ENCODE data around the gene HSD17B12. TPM values are rescaled to one million over a fixed set of nuclear protein-coding genes. Genes with fewer than 3 reads are reported as not detected.

Gene HSD17B12
- total RNA-seq, 4 donors from 2014 or later: 46.3 to 93.4 (median 60.1) TPM

DNA sequence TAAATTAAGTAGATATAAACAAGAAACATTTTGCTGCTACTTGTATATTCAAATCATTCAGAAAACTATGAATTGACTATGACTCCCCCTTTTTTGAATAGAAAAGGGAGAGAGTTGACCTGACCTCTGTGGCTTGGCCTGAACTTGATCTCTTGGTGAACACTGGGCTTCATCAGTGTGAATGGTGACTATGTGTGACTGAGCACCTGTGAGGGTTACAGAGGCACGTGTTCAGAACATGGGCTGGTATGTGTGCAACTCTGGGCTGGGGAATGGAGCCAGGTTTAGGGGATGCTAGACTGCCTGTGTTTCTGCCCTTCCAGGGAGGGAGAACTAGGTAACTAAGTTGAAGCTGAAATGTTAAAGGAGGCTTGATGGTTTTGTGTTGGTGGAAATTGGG lies 29.2 kb downstream of the HSD17B12 start:
- Histone ChIP-seq H3K27ac (no peak overlapping the region), H3K9me3 (no peaks in the 10 kb centered on the region), H3K27me3 (no peaks in the 10 kb centered on the region), H3K4me3 (no peak overlapping the region), H3K4me1 (no peaks in the 10 kb centered on the region), H3K36me3 (no peaks in the 10 kb centered on the region)
- TF ChIP-seq POLR2AphosphoS5 (IDR thresholded peaks at IDR 0.05): no peak
- no peak for TF ChIP-seq POLR2A (IDR thresholded peaks at IDR 0.05)
- no peak for TF ChIP-seq EP300 (IDR thresholded peaks at IDR 0.05)
- TF ChIP-seq, protein P1, sequence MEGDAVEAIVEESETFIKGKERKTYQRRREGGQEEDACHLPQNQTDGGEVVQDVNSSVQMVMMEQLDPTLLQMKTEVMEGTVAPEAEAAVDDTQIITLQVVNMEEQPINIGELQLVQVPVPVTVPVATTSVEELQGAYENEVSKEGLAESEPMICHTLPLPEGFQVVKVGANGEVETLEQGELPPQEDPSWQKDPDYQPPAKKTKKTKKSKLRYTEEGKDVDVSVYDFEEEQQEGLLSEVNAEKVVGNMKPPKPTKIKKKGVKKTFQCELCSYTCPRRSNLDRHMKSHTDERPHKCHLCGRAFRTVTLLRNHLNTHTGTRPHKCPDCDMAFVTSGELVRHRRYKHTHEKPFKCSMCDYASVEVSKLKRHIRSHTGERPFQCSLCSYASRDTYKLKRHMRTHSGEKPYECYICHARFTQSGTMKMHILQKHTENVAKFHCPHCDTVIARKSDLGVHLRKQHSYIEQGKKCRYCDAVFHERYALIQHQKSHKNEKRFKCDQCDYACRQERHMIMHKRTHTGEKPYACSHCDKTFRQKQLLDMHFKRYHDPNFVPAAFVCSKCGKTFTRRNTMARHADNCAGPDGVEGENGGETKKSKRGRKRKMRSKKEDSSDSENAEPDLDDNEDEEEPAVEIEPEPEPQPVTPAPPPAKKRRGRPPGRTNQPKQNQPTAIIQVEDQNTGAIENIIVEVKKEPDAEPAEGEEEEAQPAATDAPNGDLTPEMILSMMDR (IDR thresholded peaks at IDR 0.05): no peak
- 83% methylated on average over 1 of the region's 1 CpG for WGBS
- DNase-seq (ENCODE audit: low spot score in 2 of 2): no peak

DNA sequence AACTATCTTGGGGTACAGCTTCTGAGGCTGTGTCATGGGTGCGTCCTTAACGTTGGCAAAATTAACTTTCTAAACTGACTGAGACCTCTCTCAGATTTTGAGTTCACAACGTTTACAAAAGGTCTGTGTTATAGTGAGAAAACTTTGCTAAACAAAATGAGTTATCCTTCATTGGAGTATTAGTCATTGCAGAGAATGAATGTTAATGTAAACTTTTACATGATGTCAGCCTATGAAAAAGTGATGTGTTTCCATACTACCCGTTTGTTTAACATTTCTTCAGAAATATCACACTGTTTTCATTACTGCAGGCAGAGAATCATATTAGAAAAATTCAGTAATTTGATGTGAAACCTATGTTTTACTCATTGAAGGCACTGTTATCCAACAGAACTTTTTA lies 32.1 kb downstream of the HSD17B12 start:
- no peaks in the 10 kb centered on the region for H3K4me1 ChIP-seq
- H3K27ac ChIP-seq: no peak overlapping the region
- DNase-seq (ENCODE audit: low spot score in 2 of 2): no peak
- no peak overlapping the region for H3K4me3 ChIP-seq
- TF ChIP-seq POLR2AphosphoS5 (IDR thresholded peaks at IDR 0.05) (no peak), POLR2A (IDR thresholded peaks at IDR 0.05) (no peak), EP300 (IDR thresholded peaks at IDR 0.05) (no peak)
- TF ChIP-seq, protein P1 (IDR thresholded peaks at IDR 0.05): no peak
- no peaks in the 10 kb centered on the region for H3K27me3 ChIP-seq
- 86% methylated on average over 4 of the region's 4 CpGs for WGBS
- H3K36me3 ChIP-seq: no peaks in the 10 kb centered on the region
- no peaks in the 10 kb centered on the region for H3K9me3 ChIP-seq

DNA sequence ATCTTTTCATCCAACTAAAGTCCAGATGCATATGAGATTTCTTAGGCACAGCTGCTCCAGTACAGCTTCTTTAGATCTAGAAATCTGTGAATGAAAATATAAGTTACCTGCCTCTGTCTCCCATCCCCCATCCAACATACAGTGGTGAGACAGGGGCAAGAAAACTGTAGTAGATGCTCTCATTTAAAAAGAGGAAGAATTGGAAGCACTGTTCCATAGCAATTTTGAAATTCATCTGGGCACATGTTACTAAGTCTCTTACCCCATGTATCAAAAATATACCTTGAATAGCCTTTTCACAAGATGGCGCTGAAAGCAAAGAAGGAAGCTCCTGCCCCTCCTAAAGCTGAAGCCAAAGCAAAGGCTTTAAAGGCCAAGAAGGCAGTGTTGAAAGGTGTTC lies 37.8 kb downstream of the HSD17B12 start:
- Histone ChIP-seq H3K36me3 (no peaks in the 10 kb centered on the region), H3K9me3 (peaks cover 3% of the 10 kb centered on the region), H3K27me3 (no peaks in the 10 kb centered on the region), H3K27ac (no peak overlapping the region), H3K4me1 (no peaks in the 10 kb centered on the region), H3K4me3 (no peak overlapping the region)
- TF ChIP-seq EP300 (IDR thresholded peaks at IDR 0.05): no peak
- no peak for TF ChIP-seq POLR2AphosphoS5 (IDR thresholded peaks at IDR 0.05)
- TF ChIP-seq, protein P1 (IDR thresholded peaks at IDR 0.05): no peak
- TF ChIP-seq POLR2A (IDR thresholded peaks at IDR 0.05): no peak
- 92% methylated on average over 1 of the region's 1 CpG for WGBS
- no peak for DNase-seq (ENCODE audit: low spot score in 2 of 2)

DNA sequence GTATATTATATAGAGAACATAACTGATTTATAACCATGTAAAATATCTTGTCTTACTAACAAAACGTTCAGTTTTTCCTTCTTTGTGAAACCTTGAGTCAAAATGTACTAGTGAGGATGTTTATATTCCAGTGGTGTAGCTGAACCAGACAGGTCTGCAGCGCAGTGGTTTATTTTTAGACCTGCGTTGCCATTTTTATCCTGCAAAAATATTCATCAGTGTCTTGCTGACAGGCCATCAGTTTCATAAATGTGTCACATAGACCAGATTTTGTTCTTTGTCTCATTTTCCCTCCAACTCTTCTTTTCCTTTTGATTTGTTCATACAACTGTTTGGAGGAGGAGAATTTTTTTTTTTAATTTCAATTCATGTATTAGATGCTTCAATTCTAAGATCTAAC lies 43.1 kb downstream of the HSD17B12 start:
- H3K36me3 ChIP-seq: no peaks in the 10 kb centered on the region
- WGBS: 59% methylated on average over 3 of the region's 3 CpGs
- no peaks in the 10 kb centered on the region for H3K9me3 ChIP-seq
- H3K27me3 ChIP-seq: no peaks in the 10 kb centered on the region
- H3K4me3 ChIP-seq: no peak overlapping the region
- DNase-seq (ENCODE audit: low spot score in 2 of 2): no peak
- H3K4me1 ChIP-seq: no peaks in the 10 kb centered on the region
- H3K27ac ChIP-seq: no peak overlapping the region
- TF ChIP-seq POLR2AphosphoS5 (IDR thresholded peaks at IDR 0.05) (no peak), POLR2A (IDR thresholded peaks at IDR 0.05) (no peak), EP300 (IDR thresholded peaks at IDR 0.05) (no peak)
- TF ChIP-seq, protein P1 (IDR thresholded peaks at IDR 0.05): no peak

DNA sequence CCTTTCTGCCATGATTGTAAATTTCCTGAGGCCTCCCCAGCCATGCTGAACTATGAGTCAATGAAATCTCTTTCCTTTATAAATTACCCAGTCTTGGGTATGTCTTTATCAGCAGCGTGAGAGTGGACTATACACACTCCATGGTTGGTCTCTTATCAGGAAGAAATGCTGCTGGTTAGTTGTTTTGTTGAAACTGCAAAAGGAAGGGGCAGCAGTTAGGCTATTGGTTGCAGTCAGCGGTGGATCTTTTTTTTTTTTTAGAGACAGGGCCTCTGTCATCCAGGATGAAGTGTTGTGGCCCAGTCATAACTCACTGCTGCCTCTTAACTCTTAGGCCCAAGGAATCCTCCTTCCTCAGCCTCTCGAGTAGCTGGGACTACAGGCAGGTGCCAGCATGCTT lies 51.7 kb downstream of the HSD17B12 start:
- Histone ChIP-seq H3K9me3 (no peaks in the 10 kb centered on the region), H3K27me3 (no peaks in the 10 kb centered on the region), H3K27ac (no peak overlapping the region), H3K36me3 (peaks cover 9% of the 10 kb centered on the region), H3K4me3 (no peak overlapping the region), H3K4me1 (peaks cover 14% of the 10 kb centered on the region)
- 84% methylated on average over 3 of the region's 3 CpGs for WGBS
- TF ChIP-seq EP300 (IDR thresholded peaks at IDR 0.05) (no peak), POLR2A (IDR thresholded peaks at IDR 0.05) (no peak), POLR2AphosphoS5 (IDR thresholded peaks at IDR 0.05) (no peak)
- TF ChIP-seq, protein P1 (IDR thresholded peaks at IDR 0.05): no peak
- no peak for DNase-seq (ENCODE audit: low spot score in 2 of 2)
